Astrocyte (in vitro differentiated cells and primary cell): Measurements from ENCODE around the gene KANSL3.

ENCODE experiments used
- EZH2 ChIP-seq: IDR thresholded peaks from 2 replicates; pipeline ENCODE4 v1.6.1; 2012; ENCODE audit warnings: mild to moderate bottlenecking, low read length, inconsistent platforms; ENCODE audit not compliant: insufficient read depth
- TF ChIP-seq, protein P1 (sequence below): IDR thresholded peaks from 2 replicates; pipeline ENCODE4 v1.5.1; 2011; ENCODE audit warnings: low read depth, mild to moderate bottlenecking, inconsistent platforms, low read length, moderate library complexity; ENCODE audit not compliant: insufficient read depth

DNA sequence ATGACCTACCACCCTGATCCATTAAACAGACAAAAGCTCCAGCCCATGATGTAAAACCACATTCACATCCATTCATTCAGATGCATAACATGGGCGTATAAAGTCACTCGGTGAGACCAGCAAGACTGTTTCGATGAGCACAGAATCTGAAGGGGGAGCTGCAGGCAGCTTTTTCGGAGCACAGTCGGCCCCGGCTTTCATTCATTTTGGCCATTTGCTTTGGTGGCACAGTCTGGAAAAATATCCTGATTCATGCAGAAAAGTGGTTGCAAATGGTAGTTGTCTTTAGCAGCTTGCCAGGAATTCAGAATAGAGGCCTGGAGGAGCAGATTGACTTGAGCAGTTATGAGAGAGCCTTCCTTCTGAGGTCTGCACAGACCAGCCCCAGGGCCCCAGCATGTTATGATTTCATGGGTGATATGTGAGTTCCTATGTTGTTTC is 90.4 kb downstream of the KANSL3 start:
- TF ChIP-seq, protein P1, sequence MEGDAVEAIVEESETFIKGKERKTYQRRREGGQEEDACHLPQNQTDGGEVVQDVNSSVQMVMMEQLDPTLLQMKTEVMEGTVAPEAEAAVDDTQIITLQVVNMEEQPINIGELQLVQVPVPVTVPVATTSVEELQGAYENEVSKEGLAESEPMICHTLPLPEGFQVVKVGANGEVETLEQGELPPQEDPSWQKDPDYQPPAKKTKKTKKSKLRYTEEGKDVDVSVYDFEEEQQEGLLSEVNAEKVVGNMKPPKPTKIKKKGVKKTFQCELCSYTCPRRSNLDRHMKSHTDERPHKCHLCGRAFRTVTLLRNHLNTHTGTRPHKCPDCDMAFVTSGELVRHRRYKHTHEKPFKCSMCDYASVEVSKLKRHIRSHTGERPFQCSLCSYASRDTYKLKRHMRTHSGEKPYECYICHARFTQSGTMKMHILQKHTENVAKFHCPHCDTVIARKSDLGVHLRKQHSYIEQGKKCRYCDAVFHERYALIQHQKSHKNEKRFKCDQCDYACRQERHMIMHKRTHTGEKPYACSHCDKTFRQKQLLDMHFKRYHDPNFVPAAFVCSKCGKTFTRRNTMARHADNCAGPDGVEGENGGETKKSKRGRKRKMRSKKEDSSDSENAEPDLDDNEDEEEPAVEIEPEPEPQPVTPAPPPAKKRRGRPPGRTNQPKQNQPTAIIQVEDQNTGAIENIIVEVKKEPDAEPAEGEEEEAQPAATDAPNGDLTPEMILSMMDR = no peak
- TF ChIP-seq EZH2 = no peak
